SH-SY5Y (cell line): ENCODE data around the gene CCDC122.

Experiments used
- GATA2 ChIP-seq: IDR thresholded peaks from 2 replicates; pipeline ENCODE4 v1.6.1; 2011; ENCODE audit warnings: mild to moderate bottlenecking, low read depth, low read length
- GATA3 ChIP-seq: IDR thresholded peaks from 2 replicates; pipeline ENCODE4 v1.6.1; 2011; ENCODE audit warnings: low read depth, mild to moderate bottlenecking, low read length, moderate library complexity

Gene CCDC122

GRCh38 chr13:43797869-43798268 is 81.7 kb downstream of the CCDC122 start:
- TF ChIP-seq GATA3 (no peak), GATA2 (no peak)

GRCh38 chr13:43797159-43797558 is 82.4 kb downstream of the CCDC122 start:
- TF ChIP-seq GATA3 (no peak), GATA2 (no peak)

GRCh38 chr13:43794416-43794815 is 85.1 kb downstream of the CCDC122 start:
- TF ChIP-seq GATA3 = no peak
- TF ChIP-seq GATA2 = no peak

- TF ChIP-seq GATA2 = no peak
- TF ChIP-seq GATA3 = no peak
Measured at GRCh38 chr13:43792076-43792881, 87.3 kb downstream of the CCDC122 start.

GRCh38 chr13:43787997-43788396 is 91.5 kb downstream of the CCDC122 start:
- TF ChIP-seq GATA2 (no peak), GATA3 (no peak)

- no peak for TF ChIP-seq GATA3
- TF ChIP-seq GATA2 = no peak
Measured at GRCh38 chr13:43787518-43787891, 92.0 kb downstream of the CCDC122 start.

GRCh38 chr13:43786766-43787517 is 92.6 kb downstream of the CCDC122 start, which contains the start of gene ENOX1:
Gene ENOX1, minus strand, starts transcription at chr13:43786972.
- TF ChIP-seq GATA3 = no peak
- no peak; the same call in 1 of the 2 replicates for TF ChIP-seq GATA2

- TF ChIP-seq GATA2 (no peak), GATA3 (no peak)
Measured at GRCh38 chr13:43786472-43786765, 93.1 kb downstream of the CCDC122 start.
